ENCODE measurements around the gene CLEC2L.

The CLEC2L gene

DNA sequence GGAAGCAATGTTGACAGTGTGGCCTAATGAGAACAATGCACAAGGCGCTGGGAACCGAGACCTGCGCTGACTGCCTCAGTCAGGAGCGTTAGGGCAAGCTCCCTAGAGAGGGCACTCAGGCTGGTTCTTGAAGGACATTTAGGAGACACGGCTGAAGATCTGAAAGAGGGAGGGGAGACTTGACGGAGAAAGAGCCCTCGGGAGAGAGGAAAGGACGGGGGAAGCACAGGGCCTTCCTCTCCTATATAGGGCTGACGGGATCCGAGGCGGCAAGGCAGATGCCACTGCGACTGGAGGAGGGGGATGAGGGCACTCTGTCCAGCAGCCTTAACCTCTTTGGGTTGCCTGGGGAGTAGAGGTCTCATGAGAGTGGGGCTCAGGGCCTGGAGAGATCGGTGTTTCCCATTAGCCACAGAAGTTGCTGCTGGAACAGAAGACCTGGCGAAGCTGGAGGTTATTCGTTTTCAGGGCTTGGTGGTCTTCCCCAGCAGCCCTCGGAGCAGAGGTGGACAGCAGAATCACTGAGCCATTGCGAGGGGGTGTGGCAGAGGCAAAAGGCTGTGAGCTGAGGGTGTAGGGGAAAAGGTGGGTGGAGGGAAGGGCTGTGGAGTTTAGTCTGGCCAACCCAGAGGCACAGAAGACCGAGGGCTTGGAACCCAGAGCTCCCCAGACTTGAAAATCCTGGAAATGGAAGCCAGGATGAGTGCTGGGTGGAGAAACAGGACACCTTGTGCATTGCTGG, 36.0 kb downstream of the CLEC2L start:
- no peak for DNase-seq

DNA sequence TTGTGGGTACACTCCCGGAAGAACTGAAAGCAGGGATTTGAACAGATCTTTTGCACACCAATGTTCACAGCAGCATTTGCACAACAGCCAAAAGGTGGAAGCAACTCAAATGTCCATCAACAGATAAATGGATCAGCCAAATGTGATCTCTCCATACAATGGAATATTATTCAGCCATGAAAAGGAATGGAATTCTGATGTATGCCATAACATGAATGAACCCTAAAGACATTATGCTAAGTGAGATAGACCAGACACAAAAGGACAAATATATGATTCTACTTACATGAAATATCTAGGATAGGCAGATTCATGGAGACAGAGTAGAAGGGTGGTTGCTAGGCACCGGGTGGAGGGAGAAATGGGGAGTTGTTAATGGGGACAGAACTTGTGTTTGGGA, 36.7 kb downstream of the CLEC2L start:
- no peak for DNase-seq

- DNase-seq: no peak
Measured at GRCh38 chr7:139560678-139561077, 37.2 kb downstream of the CLEC2L start.

- no peak for DNase-seq
Measured at GRCh38 chr7:139562491-139562890, 39.0 kb downstream of the CLEC2L start.

DNA sequence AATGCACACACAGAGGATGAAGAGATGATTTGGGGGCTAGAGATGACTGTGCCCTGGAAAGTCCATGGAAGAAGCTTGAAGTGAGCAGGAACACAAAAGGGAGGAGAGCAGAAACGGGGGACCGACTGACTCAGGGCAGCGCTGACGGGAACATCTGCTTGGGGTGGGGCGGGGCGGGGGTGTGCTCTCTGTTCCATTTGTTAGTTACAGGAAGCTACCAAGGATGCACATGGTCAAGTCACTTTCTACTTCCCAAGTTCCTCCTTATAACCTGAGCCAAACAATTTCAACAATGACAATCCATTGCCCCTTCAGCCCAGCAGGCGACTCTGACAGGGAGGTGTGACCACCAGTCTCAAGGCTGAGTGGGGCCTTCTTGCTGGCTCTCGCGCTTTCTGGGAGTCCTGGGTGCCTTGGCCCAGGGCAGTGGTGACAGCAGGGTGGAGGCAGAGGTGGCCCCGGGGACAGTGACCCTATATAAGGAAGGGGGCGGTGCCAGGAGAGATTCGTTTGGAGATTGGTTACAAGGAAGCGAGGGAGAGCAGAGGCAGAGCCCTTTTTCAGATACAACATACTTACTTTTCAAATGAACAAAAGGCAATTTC, 39.6 kb downstream of the CLEC2L start:
- DNase-seq: no peak

GRCh38 chr7:139563856-139564255, 40.4 kb downstream of the CLEC2L start:
- no peak for DNase-seq

DNA sequence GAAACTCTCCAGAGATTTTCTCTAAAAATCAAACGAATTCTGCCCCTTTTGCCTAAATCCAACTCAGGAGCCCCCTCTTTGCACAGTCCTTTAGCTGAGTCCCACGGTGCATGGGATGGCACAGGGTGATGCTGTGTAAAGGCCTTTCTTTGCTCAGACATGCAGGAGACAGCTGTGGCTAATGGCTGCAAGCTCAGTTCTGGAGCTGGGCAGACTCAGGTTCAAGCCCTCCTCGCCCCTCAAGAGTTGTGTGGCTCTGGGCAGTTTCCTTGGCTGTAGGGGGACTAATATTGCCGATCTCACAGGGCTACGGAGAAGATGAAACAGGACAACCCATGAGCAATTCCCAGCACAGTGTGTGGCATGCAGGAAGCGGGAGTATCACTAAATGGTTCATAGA, 42.6 kb downstream of the CLEC2L start:
- DNase-seq: no peak

GRCh38 chr7:139566736-139567646, 43.5 kb downstream of the CLEC2L start:
- DNase-seq: no peak

DNA sequence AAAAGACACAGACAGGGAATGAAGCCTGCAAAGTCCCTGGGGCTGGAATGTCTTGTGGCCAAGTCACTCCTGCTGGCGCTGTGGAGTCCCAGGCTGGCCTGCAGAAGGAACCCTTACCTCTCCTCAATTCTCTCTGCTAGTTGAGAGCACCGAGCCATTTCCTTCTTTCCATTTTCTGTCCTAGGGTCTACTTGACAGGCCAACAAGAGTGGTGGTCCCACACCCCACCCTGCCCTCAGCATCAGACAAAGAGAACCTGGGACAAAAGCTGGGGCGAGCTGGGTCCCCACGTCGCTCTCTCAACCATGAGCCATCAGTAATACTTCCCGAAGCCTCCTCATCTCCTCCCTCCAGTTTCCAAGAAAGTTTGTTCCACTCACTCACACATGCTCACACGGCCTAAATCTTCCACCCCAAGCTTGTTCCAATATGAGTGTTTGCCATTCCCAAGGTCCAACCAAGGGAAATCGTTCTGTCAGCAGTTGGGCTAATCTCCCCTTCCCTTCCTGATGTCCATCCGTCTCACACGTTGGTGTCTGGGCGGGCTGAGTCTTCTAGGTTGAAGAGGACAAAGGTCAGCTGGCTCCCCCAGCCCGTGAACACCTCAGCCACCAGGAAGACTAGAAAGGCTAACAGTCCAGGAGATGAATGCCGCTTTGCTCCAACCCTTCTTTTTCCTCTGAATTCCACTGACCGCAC, 44.3 kb downstream of the CLEC2L start:
- no peak for DNase-seq

- DNase-seq: no peak
Measured at GRCh38 chr7:139568346-139568675, 44.8 kb downstream of the CLEC2L start.

GRCh38 chr7:139568813-139569490, 45.5 kb downstream of the CLEC2L start:
- DNase-seq: no peak

DNA sequence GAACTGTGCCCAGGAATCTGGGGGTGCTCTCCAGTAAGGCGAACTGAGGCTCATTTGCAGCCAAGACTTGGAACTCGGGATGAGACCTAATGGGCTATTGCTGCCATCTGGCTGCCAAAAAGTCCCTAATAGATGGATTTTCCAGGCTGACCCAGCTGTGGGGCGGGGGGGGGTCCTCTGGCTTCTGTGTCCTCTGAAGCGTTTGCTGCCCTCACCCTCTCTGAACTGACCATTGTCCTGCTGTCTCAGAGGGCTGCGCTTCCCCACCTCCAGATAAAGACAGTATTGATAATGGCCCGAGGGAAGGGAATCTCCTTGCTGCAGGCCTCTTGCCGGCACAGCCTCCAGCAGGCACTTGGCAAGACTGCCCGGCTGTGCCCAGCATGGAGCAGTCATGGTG, 46.6 kb downstream of the CLEC2L start:
- no peak for DNase-seq

DNA sequence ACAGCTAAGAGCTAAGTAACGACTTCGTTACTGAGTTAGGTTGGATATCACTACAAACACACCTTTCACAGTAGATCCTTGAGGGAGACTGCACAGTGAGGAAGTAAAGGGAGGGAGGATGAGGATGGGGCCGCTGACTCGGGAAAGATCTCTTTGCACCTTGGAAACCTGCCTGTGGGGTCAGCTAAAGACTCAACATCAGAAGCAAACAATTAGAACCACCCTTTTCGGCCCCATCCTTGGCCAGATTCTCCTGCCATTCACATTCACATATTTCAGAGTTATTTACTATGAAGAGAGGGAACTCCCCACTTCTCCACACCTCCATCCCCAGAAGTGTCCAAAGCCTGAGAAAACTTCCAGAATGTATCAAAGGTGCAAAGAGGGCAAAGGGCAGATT, 47.1 kb downstream of the CLEC2L start:
- DNase-seq: no peak

DNA sequence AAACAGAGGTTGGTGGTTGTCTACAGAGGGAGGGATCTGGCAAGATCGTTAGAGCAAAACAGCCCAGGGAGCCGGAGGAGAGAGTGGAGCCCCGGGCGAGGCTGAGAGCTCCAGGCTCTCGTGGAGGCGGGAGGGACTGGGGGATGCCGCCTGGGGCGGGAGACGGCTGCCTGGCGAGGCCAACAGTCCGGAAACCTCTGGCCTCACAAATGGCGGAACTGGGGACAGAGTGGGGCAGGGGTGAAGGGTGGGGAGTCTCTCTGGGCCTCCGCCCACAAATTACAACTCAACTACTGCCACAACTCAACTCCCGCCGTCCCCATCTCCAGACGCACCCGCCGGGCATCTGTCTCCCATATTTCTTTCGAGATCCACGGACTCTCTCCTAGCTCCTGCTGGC, 47.7 kb downstream of the CLEC2L start:
- no peak for DNase-seq

- no peak for DNase-seq
Measured at GRCh38 chr7:139571651-139572050, 48.2 kb downstream of the CLEC2L start.

GRCh38 chr7:139572071-139572470, 48.6 kb downstream of the CLEC2L start:
- no peak for DNase-seq

DNA sequence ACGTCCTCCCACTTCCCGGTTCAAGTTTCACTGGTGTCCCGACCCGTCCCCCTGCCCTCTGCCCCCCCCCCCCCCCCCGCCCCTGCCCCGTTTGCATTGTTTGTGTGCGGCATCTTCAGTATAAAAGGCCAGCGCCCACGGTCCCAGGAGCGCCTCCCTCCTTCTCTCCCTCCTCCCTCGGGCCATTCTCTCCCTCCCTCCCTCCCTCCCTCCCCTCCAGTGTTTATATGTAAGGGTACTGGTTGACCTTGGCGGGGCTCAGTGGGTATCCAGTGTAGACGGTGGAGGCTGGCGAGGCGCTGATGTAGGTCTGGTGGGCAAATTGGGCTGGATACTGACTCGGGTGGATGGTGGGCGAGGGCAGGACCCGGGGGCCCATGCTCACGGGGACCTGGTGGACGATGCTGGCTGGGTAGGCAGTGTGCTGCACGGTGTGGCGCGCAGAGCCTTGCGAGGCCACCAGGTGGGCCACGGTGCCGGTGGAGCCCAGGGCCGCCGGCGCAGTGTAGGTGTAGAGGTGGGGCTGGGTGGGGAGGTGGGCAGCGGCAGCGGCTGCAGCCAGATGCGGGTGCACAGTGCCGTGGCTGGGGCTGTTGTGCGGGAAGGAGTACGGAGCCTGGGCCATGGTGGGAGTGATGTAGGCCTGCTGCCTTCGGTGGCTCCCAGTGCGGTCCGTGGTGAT, 49.4 kb downstream of the CLEC2L start:
- no peak for DNase-seq

- no peak for DNase-seq
Measured at GRCh38 chr7:139573871-139574270, 50.4 kb downstream of the CLEC2L start.

DNA sequence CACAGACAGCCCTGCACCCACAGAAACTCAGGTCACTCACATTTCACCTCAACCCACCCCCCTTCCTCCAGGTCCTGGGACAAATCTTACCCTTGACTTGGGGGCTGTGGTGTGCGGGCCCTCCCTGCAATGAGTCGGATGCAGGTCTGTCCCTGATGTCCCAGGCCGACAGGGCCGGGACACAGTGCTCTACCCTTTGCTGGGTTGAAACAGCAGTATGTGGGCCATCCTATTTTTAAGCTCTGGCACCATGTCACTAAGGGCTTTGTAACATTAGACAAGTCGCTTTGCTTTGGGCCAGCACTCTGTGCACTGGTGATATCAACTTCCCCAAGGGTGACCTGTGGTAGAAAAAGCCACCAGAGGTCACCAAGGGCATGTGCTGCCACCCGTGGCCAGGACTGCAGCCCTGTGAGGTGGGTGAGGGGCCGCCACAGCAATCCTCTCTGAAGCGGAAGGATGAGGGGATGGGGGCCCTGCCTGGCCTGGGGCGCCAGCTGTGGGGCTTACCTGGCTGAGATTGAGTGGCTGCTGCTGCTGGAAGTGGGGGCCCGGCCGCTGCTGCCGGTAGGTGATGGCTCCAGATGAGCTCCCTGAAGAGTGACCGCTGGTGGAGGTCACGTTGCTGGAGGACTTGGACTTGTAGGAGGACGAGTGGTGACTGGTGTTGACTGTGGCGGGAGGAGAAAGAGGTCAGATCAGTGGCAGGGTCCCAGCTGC, 51.3 kb downstream of the CLEC2L start:
- no peak for DNase-seq

DNA sequence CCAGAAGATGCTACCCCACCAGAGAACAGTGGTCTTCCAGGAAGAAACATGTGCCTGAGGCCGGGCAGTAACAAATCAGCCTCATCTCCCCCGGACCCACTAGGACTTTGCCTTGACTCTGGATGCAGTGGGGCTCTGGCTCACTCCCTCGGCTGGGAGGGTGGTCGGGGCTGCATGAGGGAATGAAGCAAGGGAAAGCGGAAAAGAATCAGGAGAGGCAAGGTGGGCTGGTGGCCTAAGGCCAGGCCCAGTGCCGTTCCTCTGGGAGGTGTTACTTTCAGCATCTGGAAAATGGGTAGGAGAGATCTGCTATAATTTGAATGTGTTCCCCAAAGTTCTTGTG, 51.8 kb downstream of the CLEC2L start:
- no peak for DNase-seq

- DNase-seq: no peak
Measured at GRCh38 chr7:139576179-139576973, 52.9 kb downstream of the CLEC2L start.

All from NCI-H1930 (cell line).